GM12878 (cell line): ENCODE measurements around the gene PUDP. TPM values are rescaled to one million over a fixed set of nuclear protein-coding genes. Genes with fewer than 3 reads are reported as not detected.
A peak's percentile ranks its signal among the peaks of the same experiment; 100 is the strongest.

ENCODE experiments used
- CBX3 ChIP-seq: fragments of 200-600 bp; sonication (generic); IDR thresholded peaks from 2 replicates; pipeline ENCODE4 v1.6.1; 2016; ENCODE audit warnings: low read depth, borderline replicate concordance
- CREB1 ChIP-seq: IDR thresholded peaks from 2 replicates; pipeline ENCODE4 v1.6.1; 2012; ENCODE audit warnings: low read depth, mild to moderate bottlenecking, inconsistent platforms
- CTCF ChIP-seq, 3 experiments: IDR thresholded peaks in 2 of 3; conservative IDR thresholded peaks in 1 of 3; 2 replicates each; pipeline ENCODE4 v1.5.1; 2011; ENCODE audit warnings: low read depth in 3 of 3, low read length in 3 of 3, mild to moderate bottlenecking in 3 of 3, control low read depth in 2 of 3, moderate library complexity in 2 of 3, inconsistent platforms in 1 of 3, mixed read lengths in 1 of 3; ENCODE audit not compliant: control insufficient read depth in 2 of 3, insufficient read depth in 1 of 3; ENCODE audit errors: extremely low read depth in 1 of 3
- FOXK2 ChIP-seq: fragments of 450-650 bp; IDR thresholded peaks from 2 replicates; pipeline ENCODE4 v1.6.1; 2017; ENCODE audit warnings: mild to moderate bottlenecking, moderate library complexity
- FOXM1 ChIP-seq: IDR thresholded peaks from 2 replicates; pipeline ENCODE4 v1.6.1; 2012; ENCODE audit warnings: low read depth, mild to moderate bottlenecking, inconsistent platforms, low read length, moderate library complexity
- HDGF ChIP-seq: fragments of 450-650 bp; IDR thresholded peaks from 2 replicates; pipeline ENCODE4 v1.6.1; 2016; ENCODE audit warnings: antibody characterized with exemption
- IRF5 ChIP-seq: fragments of 450-650 bp; IDR thresholded peaks from 2 replicates; pipeline ENCODE4 v1.6.1; 2017; ENCODE audit warnings: borderline replicate concordance
- MEF2B ChIP-seq: fragments of 450-650 bp; IDR thresholded peaks from 2 replicates; pipeline ENCODE4 v1.6.1; 2018; ENCODE audit warnings: mild to moderate bottlenecking, moderate library complexity; ENCODE audit not compliant: partially characterized antibody, poor library complexity, severe bottlenecking
- PKNOX1 ChIP-seq: fragments of 450-650 bp; IDR thresholded peaks from 2 replicates; pipeline ENCODE4 v1.6.1; 2016; ENCODE audit warnings: mild to moderate bottlenecking
- PRDM15 ChIP-seq: fragments of 450-650 bp; formaldehyde crosslinking; IDR thresholded peaks from 2 replicates; pipeline ENCODE4 v1.4.0; 2020; ENCODE audit warnings: mild to moderate bottlenecking, moderate library complexity
- REST ChIP-seq: IDR thresholded peaks from 2 replicates; pipeline ENCODE4 v1.6.1; 2012; ENCODE audit warnings: mild to moderate bottlenecking, low read depth, low read length
- SIN3A ChIP-seq: IDR thresholded peaks from 2 replicates; pipeline ENCODE4 v1.6.1; 2012; ENCODE audit warnings: low read depth, low read length, improper control_type of control experiment
- SMC3 ChIP-seq: IDR thresholded peaks from 2 replicates; pipeline ENCODE4 v1.6.1; 2011; ENCODE audit warnings: low read length, improper control_type of control experiment, borderline replicate concordance
- SUZ12 ChIP-seq: fragments of 200-600 bp; sonication (generic); IDR thresholded peaks from one replicate; pipeline ENCODE4 v1.6.1; 2018; ENCODE audit warnings: antibody characterized with exemption, mild to moderate bottlenecking; ENCODE audit not compliant: unreplicated experiment
- TAF1 ChIP-seq: IDR thresholded peaks from 2 replicates; pipeline ENCODE4 v1.6.1; 2011; ENCODE audit warnings: mild to moderate bottlenecking, low read depth, low read length, borderline replicate concordance
- ZNF24 ChIP-seq: fragments of 450-650 bp; IDR thresholded peaks from 2 replicates; pipeline ENCODE4 v1.6.1; 2017; ENCODE audit warnings: antibody characterized with exemption, mild to moderate bottlenecking
- polyA plus RNA-seq, 11 experiments: library from polyadenylated mRNA; depleted of rRNA in 4 of 11; unstranded in 6 of 11; stranded (reverse) in 5 of 11; fragments of >200 nt; fragmentation: Nextera tagmentation in 4 of 11; fragmentation: Illumina TruSeq in 1 of 11; extraction: Ambion mirVana in 4 of 11; extraction: Trizol in 1 of 11; gene quantifications; 1 replicate in 1 of 11; 2 replicates in 10 of 11; pipeline versions ENCODE4 v1.2.1 to v1.2.3, GENCODE V29; 2011 to 2016; ENCODE audit warnings: inconsistent platforms in 2 of 11, missing spikeins in 2 of 11, low read depth in 1 of 11
- total RNA-seq, 4 experiments: library from RNA; depleted of rRNA in 3 of 4; stranded (reverse); fragments of >200 nt in 3 of 4; fragmentation: Illumina TruSeq in 1 of 4; extraction: Trizol in 1 of 4; gene quantifications; 2 replicates each; pipeline versions ENCODE4 v1.2.1 to v1.2.3, GENCODE V29; 2013 to 2021

Gene PUDP
- total and polyA plus RNA-seq, 10 of the 15 experiments (the other 5 are each of a cell fraction or from before 2014, with no cell fraction given) = 30.8 to 83.5 (median 61.7) TPM

- no peak for TF ChIP-seq IRF5
- no peak for TF ChIP-seq PRDM15 (CRISPR knock-in tag)
- peak; percentile 57; the same call in 1 of the 2 replicates for TF ChIP-seq SMC3
- TF ChIP-seq SIN3A = no peak
- TF ChIP-seq CBX3 = no peak
- no peak for TF ChIP-seq PKNOX1
- TF ChIP-seq REST = no peak
- TF ChIP-seq ZNF24 = no peak
- TF ChIP-seq SUZ12 = no peak
- TF ChIP-seq HDGF = no peak
- no peak for TF ChIP-seq TAF1
- TF ChIP-seq MEF2B = no peak
- no peak for TF ChIP-seq FOXK2
- TF ChIP-seq FOXM1 = no peak
- TF ChIP-seq CTCF (IDR thresholded peaks at IDR 0.05 in 2 of 3, conservative IDR thresholded peaks at IDR 0.05 in 1 of 3; ENCODE audit: control insufficient read depth in 2 of 3, extremely low read depth in 1 of 3, insufficient read depth in 1 of 3, low read depth in 3 of 3, low read length in 3 of 3) = peak; percentile 55 to 60 (median 56)
- no peak for TF ChIP-seq CREB1
These were observed 15.5 kb downstream of the PUDP start (continued) for GRCh38 chrX:7132335-7133049.
